ENCODE results near the gene SLC7A11. TPM values are rescaled to one million over a fixed set of nuclear protein-coding genes. Genes with fewer than 3 reads are reported as not detected.

The SLC7A11 gene
- total RNA-seq, 4 donors from 2014 or later, result under 0.01 to 2.5 (median 0.82) TPM; not detected in 1

DNA sequence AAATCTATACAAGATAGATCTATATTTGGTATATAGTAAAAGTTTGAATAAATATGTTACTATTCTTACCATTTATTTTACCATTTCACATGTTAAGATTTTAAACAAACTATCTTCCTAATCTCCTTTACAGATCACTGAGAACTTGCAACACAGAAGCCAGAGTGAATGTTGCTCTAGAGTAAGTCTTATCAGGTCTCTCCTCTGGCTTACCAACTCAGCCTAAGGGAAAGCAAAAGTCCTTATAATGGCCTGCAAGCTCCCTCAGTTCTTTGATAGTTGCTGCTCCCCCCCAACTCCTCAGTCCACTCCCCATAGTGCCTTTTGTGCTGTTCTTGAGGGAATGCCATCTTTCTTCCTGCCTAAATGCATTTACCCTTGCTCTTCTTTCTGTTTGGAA is 25.7 kb upstream of the SLC7A11 start:
- Histone ChIP-seq H3K27ac (no peak overlapping the region), H3K27me3 (no peaks in the 10 kb centered on the region), H3K9me3 (no peaks in the 10 kb centered on the region), H3K36me3 (no peaks in the 10 kb centered on the region), H3K4me1 (peaks cover 0 to 5% (median 1%) of the 10 kb centered on the region in 4 donors), H3K4me3 (no peak overlapping the region)
- in situ Hi-C loops (cut with MboI; ENCODE audit: low pct_ligation_motif_present in 1 of 4, low pct_unique_long_range_greater_than_20kb in 1 of 4, low sequenced_read_pairs in 3 of 4), result no loop called here
- intact Hi-C loops (cut with DNase I; ENCODE audit: low total_unique reads), result no loop called here
- DNase-seq, result no peak
- no peak for TF ChIP-seq EP300 (IDR thresholded peaks at IDR 0.05; ENCODE audit: low read depth)
- no peak for TF ChIP-seq POLR2A (IDR thresholded peaks at IDR 0.05)
- TF ChIP-seq, protein P1, sequence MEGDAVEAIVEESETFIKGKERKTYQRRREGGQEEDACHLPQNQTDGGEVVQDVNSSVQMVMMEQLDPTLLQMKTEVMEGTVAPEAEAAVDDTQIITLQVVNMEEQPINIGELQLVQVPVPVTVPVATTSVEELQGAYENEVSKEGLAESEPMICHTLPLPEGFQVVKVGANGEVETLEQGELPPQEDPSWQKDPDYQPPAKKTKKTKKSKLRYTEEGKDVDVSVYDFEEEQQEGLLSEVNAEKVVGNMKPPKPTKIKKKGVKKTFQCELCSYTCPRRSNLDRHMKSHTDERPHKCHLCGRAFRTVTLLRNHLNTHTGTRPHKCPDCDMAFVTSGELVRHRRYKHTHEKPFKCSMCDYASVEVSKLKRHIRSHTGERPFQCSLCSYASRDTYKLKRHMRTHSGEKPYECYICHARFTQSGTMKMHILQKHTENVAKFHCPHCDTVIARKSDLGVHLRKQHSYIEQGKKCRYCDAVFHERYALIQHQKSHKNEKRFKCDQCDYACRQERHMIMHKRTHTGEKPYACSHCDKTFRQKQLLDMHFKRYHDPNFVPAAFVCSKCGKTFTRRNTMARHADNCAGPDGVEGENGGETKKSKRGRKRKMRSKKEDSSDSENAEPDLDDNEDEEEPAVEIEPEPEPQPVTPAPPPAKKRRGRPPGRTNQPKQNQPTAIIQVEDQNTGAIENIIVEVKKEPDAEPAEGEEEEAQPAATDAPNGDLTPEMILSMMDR (IDR thresholded peaks at IDR 0.05), result no peak
- TF ChIP-seq POLR2AphosphoS5 (IDR thresholded peaks at IDR 0.05), result no peak

- WGBS, 2 donors (ENCODE audit: low coverage in 1 of 2), result 81 to 86% methylated on average over 5 of the region's 5 CpGs
- Histone ChIP-seq H3K27me3 (no peaks in the 10 kb centered on the region), H3K27ac (no peak overlapping the region), H3K36me3 (no peaks in the 10 kb centered on the region), H3K4me3 (no peak overlapping the region), H3K4me1 (peaks cover 0 to 13% (median 1%) of the 10 kb centered on the region in 4 donors), H3K9me3 (no peaks in the 10 kb centered on the region)
- in situ Hi-C loops (cut with MboI; ENCODE audit: low pct_ligation_motif_present in 1 of 4, low pct_unique_long_range_greater_than_20kb in 1 of 4, low sequenced_read_pairs in 3 of 4) (no loop called here), intact Hi-C loops (cut with DNase I; ENCODE audit: low total_unique reads) (no loop called here)
- TF ChIP-seq POLR2AphosphoS5 (IDR thresholded peaks at IDR 0.05) (no peak), EP300 (IDR thresholded peaks at IDR 0.05; ENCODE audit: low read depth) (no peak), POLR2A (IDR thresholded peaks at IDR 0.05) (no peak)
- TF ChIP-seq, protein P1 (IDR thresholded peaks at IDR 0.05), result no peak
- no peak for DNase-seq
These were observed 24.8 kb upstream of the SLC7A11 start for GRCh38 chr4:138266948-138267347.

- in situ Hi-C loops (cut with MboI; ENCODE audit: low pct_ligation_motif_present in 1 of 4, low pct_unique_long_range_greater_than_20kb in 1 of 4, low sequenced_read_pairs in 3 of 4) (no loop called here), intact Hi-C loops (cut with DNase I; ENCODE audit: low total_unique reads) (no loop called here)
- Histone ChIP-seq H3K9me3 (no peaks in the 10 kb centered on the region), H3K27ac (no peak overlapping the region), H3K4me1 (peaks cover 0 to 13% (median 1%) of the 10 kb centered on the region in 4 donors), H3K27me3 (no peaks in the 10 kb centered on the region), H3K4me3 (no peak overlapping the region), H3K36me3 (no peaks in the 10 kb centered on the region)
- DNase-seq, result no peak
- 39 to 50% methylated on average over 3 of the region's 3 CpGs for WGBS, 2 donors (ENCODE audit: low coverage in 1 of 2)
- TF ChIP-seq POLR2A (IDR thresholded peaks at IDR 0.05), result no peak
- TF ChIP-seq, protein P1 (IDR thresholded peaks at IDR 0.05), result no peak
- no peak for TF ChIP-seq EP300 (IDR thresholded peaks at IDR 0.05; ENCODE audit: low read depth)
- no peak for TF ChIP-seq POLR2AphosphoS5 (IDR thresholded peaks at IDR 0.05)
These were observed 21.2 kb upstream of the SLC7A11 start for GRCh38 chr4:138263247-138263816.

DNA sequence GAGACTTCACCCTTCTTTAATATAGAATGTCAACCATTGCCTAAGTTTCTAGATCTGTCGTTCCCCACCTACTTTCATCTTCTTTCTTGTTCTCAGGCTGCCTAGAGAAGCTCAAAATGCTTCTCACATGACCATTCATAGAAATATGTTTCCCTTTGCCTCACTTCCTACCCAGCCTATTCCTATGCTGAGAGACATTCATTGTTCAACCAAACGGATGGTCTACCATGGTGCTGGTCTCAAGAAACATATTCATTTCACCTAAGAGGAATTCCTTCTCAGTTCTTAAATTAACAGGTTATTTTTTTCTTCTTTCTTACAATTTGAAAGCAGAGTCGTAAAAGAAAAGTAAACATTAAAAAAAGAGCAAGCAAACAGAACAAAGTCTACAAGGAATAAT is 20.3 kb upstream of the SLC7A11 start:
- 24 to 56% methylated on average over 3 of the region's 3 CpGs for WGBS, 2 donors (ENCODE audit: low coverage in 1 of 2)
- no peak for DNase-seq
- no peak overlapping the region for H3K27ac ChIP-seq

More for the DNA sequence above, 20.3 kb upstream of the SLC7A11 start:
- H3K36me3 ChIP-seq, result no peaks in the 10 kb centered on the region
- H3K4me1 ChIP-seq, result peaks cover 0 to 13% (median 1%) of the 10 kb centered on the region in 4 donors
- intact Hi-C loops (cut with DNase I; ENCODE audit: low total_unique reads) (no loop called here), in situ Hi-C loops (cut with MboI; ENCODE audit: low pct_ligation_motif_present in 1 of 4, low pct_unique_long_range_greater_than_20kb in 1 of 4, low sequenced_read_pairs in 3 of 4) (no loop called here)
- TF ChIP-seq, protein P1 (IDR thresholded peaks at IDR 0.05), result no peak
- TF ChIP-seq POLR2AphosphoS5 (IDR thresholded peaks at IDR 0.05) (no peak), EP300 (IDR thresholded peaks at IDR 0.05; ENCODE audit: low read depth) (no peak), POLR2A (IDR thresholded peaks at IDR 0.05) (no peak)
- H3K27me3 ChIP-seq, result no peaks in the 10 kb centered on the region
- H3K4me3 ChIP-seq, result no peak overlapping the region
- H3K9me3 ChIP-seq, result no peaks in the 10 kb centered on the region
